Activated B cell treated with CpG ODN at 0.5 μM for 24 hours (primary cell): ENCODE data around the gene CYP1A2. TPM values are rescaled to one million over a fixed set of nuclear protein-coding genes. Genes with fewer than 3 reads are reported as not detected.
A peak's percentile ranks its signal among the peaks of the same experiment; 100 is the strongest.

ENCODE experiments used
- ATAC-seq: fragments of 200-7000 bp; cut with Tn5 transposase; one replicate; pipeline ENCODE4 v1.10.0; 2021; ENCODE audit warnings: low read depth, mild to moderate bottlenecking, moderate library complexity
- CTCF ChIA-PET: fragments of 350-600 bp; sonication (Branson Sonifier 250); formaldehyde crosslinking; loops from one replicate; lab custom pipeline; 2021; ENCODE audit warnings: antibody characterized with exemption; lab: Charles Lee
- POLR2A ChIA-PET: fragments of 350-600 bp; sonication (Branson Sonifier 250); formaldehyde crosslinking; loops from one replicate; lab custom pipeline; 2021; ENCODE audit warnings: antibody characterized with exemption; lab: Charles Lee
- DNase-seq: peaks from one replicate; pipeline ENCODE4 v3.0.0; 2022
- H3K27ac Mint-ChIP-seq: one replicate; pipeline ENCODE4 v1.8.0; 2020; ENCODE audit warnings: mixed read lengths
- H3K27me3 Mint-ChIP-seq: one replicate; pipeline ENCODE4 v1.8.0; 2021; ENCODE audit warnings: mixed read lengths
- H3K36me3 Mint-ChIP-seq: one replicate; pipeline ENCODE4 v1.8.0; 2021; ENCODE audit warnings: low read depth, mixed read lengths
- H3K4me1 Mint-ChIP-seq: one replicate; pipeline ENCODE4 v1.8.0; 2021; ENCODE audit warnings: mixed read lengths
- H3K4me3 Mint-ChIP-seq: one replicate; pipeline ENCODE4 v1.8.0; 2020; ENCODE audit warnings: mild to moderate bottlenecking, mixed read lengths
- H3K9me3 Mint-ChIP-seq: one replicate; pipeline ENCODE4 v1.8.0; 2020; ENCODE audit warnings: mixed read lengths
- intact Hi-C: fragments of 100-400 bp; cut with micrococcal nuclease; formaldehyde crosslinking; loops from one replicate; pipeline ENCODE4 v1.15.1; 2024
- total RNA-seq: library from RNA; stranded (reverse); gene quantifications from 2 replicates; pipeline ENCODE4 v1.2.3, GENCODE V29; 2022
- TF ChIP-seq, protein P1 (sequence below): fragments of 200-600 bp; IDR thresholded peaks from one replicate; pipeline ENCODE4 v1.8.0; 2022; ENCODE audit warnings: antibody characterized with exemption, mild to moderate bottlenecking

CYP1A2 gene
- total RNA-seq, 1 donor from 2014 or later: 0.16 TPM

DNA sequence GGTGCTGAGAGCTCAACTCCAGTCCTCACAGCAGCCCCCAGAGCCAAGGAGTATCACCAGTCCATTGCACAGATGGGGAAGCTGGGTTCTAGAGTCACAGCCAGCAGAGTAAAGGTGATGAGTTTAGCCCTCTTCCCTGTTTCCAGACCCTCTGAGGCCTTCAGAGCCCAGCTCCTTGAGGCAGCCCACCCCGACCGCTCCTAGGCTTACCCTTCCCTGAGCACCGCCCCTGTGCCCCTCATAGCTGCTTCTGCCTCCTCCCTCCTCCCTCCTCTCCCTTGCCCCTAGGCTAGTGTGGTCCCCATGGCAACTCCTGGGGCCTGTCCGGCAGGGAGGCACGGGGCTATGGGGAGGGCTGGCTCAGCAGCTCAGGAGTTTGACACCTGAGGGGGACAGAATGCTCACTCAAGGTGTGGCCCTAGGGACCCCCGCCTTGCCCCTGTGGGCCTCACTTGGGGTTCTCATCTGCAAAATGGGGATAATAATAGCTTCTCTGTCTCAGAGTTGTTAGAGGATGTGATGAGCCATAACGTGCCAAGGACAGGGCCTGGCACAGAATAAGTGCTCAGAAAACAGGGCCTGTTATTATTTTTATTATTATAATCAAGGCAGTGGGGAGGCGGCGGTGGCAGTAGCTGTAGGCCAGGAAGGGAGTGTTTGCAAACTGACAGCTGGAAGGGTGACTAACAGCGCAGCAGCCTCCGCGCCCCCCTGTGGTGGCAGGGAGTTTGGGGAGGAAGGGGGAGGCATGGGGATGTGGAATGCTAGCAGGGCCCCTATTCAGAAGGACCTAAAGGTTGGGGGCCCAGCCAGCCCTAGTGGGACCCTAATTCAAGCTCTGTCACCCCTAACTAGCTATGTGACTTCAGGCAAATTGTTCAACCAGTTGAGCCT lies 44.7 kb downstream of the CYP1A2 start:
- Mint-ChIP-seq H3K36me3 (peaks cover 68% of the 10 kb centered on the region), H3K4me1 (peaks cover 96% of the 10 kb centered on the region), H3K27me3 (no peaks in the 10 kb centered on the region), H3K9me3 (no peaks in the 10 kb centered on the region), H3K27ac (peak overlapping the region; percentile 99), H3K4me3 (peak overlapping the region; percentile 70)
- TF ChIP-seq, protein P1, sequence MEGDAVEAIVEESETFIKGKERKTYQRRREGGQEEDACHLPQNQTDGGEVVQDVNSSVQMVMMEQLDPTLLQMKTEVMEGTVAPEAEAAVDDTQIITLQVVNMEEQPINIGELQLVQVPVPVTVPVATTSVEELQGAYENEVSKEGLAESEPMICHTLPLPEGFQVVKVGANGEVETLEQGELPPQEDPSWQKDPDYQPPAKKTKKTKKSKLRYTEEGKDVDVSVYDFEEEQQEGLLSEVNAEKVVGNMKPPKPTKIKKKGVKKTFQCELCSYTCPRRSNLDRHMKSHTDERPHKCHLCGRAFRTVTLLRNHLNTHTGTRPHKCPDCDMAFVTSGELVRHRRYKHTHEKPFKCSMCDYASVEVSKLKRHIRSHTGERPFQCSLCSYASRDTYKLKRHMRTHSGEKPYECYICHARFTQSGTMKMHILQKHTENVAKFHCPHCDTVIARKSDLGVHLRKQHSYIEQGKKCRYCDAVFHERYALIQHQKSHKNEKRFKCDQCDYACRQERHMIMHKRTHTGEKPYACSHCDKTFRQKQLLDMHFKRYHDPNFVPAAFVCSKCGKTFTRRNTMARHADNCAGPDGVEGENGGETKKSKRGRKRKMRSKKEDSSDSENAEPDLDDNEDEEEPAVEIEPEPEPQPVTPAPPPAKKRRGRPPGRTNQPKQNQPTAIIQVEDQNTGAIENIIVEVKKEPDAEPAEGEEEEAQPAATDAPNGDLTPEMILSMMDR: no peak
- DNase-seq (no peak), ATAC-seq (no peak)
- ChIA-PET POLR2A (interaction anchor here (0.6 to 32.5 kb wide), 10 partner anchors 10 to 702 kb away, joined by 3 to 2569 read pairs (median 4); partner anchors contain the start of genes CLK3, COX5A, CSK and UBL7), CTCF (interaction anchor here (0.6 to 26.2 kb wide), 7 partner anchors 9 to 159 kb away, joined by 3 to 1146 read pairs (median 4); partner anchors contain the start of gene CSK)
- intact Hi-C loops: loop anchor here (1.0 kb wide), 1 partner anchor 22 kb away; no protein-coding TSS in a partner anchor

GRCh38 chr15:74794248-74794969 lies 45.8 kb downstream of the CYP1A2 start:
- intact Hi-C loops: no loop called here
- H3K27me3 Mint-ChIP-seq: no peaks in the 10 kb centered on the region
- H3K36me3 Mint-ChIP-seq: peaks cover 72% of the 10 kb centered on the region
- CTCF ChIA-PET: interaction anchor here (0.9 to 26.2 kb wide), 4 partner anchors 8 to 160 kb away, joined by 3 to 1146 read pairs (median 6); partner anchors contain the start of gene CSK
- no peaks in the 10 kb centered on the region for H3K9me3 Mint-ChIP-seq
- TF ChIP-seq, protein P1: no peak
- peak overlapping the region; percentile 88 for H3K27ac Mint-ChIP-seq
- ATAC-seq (no peak), DNase-seq (no peak)
- peaks cover 96% of the 10 kb centered on the region for H3K4me1 Mint-ChIP-seq
- peak overlapping the region; percentile 64 for H3K4me3 Mint-ChIP-seq
- POLR2A ChIA-PET: interaction anchor here (0.6 to 32.5 kb wide), 8 partner anchors 9 to 412 kb away, joined by 3 to 2569 read pairs (median 4); partner anchors contain the start of genes COX5A, CSK and ULK3

DNA sequence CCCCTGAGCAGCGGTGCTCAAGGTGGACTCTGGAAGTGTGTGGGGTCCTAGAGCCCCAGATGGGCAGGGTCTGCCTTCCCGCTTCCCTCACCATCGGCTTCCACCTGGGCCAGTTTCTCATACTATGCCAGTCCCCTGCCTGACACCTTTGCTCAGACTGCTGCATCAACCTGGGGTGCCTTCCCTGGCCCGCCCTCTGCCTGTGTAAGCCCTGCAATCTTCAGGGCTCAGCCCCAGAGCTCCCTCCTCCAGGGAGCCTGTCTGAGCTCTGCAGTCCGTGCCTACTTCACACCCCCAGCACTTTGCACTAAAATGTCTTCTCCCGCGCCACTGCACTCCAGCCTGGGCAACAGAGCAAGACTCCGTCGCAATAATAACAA lies 46.3 kb downstream of the CYP1A2 start:
- ChIA-PET CTCF (interaction anchor here (26.2 kb wide), 1 partner anchor 18 kb away, joined by 1146 read pairs; the partner anchor contains the start of gene CSK), POLR2A (interaction anchor here (0.7 to 32.5 kb wide), 5 partner anchors 12 to 413 kb away, joined by 3 to 2569 read pairs (median 4); partner anchors contain the start of genes CSK and ULK3)
- Mint-ChIP-seq H3K9me3 (no peaks in the 10 kb centered on the region), H3K27ac (peak overlapping the region; percentile 88), H3K27me3 (no peaks in the 10 kb centered on the region), H3K4me1 (peaks cover 96% of the 10 kb centered on the region), H3K4me3 (peak overlapping the region; percentile 64), H3K36me3 (peaks cover 72% of the 10 kb centered on the region)
- ATAC-seq: no peak
- intact Hi-C loops: no loop called here
- no peak for DNase-seq
- TF ChIP-seq, protein P1: no peak

DNA sequence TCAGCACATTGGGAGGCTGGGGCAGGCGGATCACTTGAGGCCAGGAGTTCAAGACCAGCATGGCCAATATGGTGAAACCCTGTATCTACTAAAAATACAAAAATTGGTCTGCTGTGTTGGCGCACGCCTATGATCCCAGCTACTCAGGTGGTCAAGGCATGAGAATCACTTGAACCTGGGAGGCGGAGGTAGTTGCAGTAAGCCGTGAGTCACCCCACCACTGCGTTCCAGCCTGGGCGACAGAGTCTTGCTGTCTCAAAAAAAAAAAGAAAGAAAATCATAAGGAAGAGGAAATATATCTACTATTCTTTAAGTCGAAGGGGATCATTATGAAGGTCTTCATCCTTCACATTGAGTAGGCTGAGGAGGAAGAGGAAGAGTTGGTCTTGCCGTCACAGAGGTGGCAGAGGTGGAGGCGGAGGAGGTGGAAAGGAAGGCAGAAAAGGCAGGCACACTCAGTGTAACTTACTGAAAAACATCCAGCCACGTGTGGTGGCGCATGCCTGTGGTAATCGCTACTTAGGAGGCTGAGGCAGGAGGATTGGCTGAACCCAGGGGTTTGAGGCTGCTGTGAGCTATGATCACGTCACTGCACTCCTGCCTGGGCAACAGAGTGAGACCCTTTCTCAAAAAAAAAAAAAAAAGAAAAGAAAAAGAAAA lies 47.5 kb downstream of the CYP1A2 start:
- Mint-ChIP-seq H3K27ac (peak overlapping the region; percentile 88), H3K9me3 (no peaks in the 10 kb centered on the region), H3K27me3 (no peaks in the 10 kb centered on the region), H3K4me3 (peak overlapping the region; percentile 39), H3K4me1 (peaks cover 96% of the 10 kb centered on the region), H3K36me3 (peaks cover 79% of the 10 kb centered on the region)
- intact Hi-C loops: no loop called here
- ATAC-seq (no peak), DNase-seq (no peak)
- CTCF ChIA-PET: interaction anchor here (6.3 to 26.2 kb wide), 2 partner anchors 7 to 20 kb away, joined by 134 to 1146 read pairs; partner anchors contain the start of gene CSK
- POLR2A ChIA-PET: interaction anchor here (1.2 to 32.5 kb wide), 3 partner anchors 11 to 16 kb away, joined by 4 to 2569 read pairs (median 6); partner anchors contain the start of gene CSK
- TF ChIP-seq, protein P1: no peak
